HG03280 (cell line): ENCODE data around the gene PER3.
"Not testable (repeated sequence)": the region's sequence is repeated elsewhere in the genome, so short reads cannot be mapped to it uniquely, and the experiment has no call there.

Source experiments
- ATAC-seq: cut with Tn5 transposase; IDR thresholded peaks from one replicate; pipeline ENCODE4 v1.9.1; 2021; ENCODE audit warnings: mild to moderate bottlenecking, moderate library complexity; ENCODE audit not compliant: unreplicated experiment

Gene PER3

GRCh38 chr1:7778133-7778628 is 5.9 kb upstream of the PER3 start:
- no peak for ATAC-seq

GRCh38 chr1:7780976-7781375 is 3.1 kb upstream of the PER3 start:
- ATAC-seq = no peak

GRCh38 chr1:7781501-7781900 is 2.6 kb upstream of the PER3 start:
- no peak for ATAC-seq

GRCh38 chr1:7781923-7782495 is 2.1 kb upstream of the PER3 start:
- no peak for ATAC-seq

GRCh38 chr1:7783178-7783711 is 846 bp upstream of the PER3 start:
- no peak for ATAC-seq

- no peak for ATAC-seq
Observed at GRCh38 chr1:7784492-7785071, 491 bp downstream of the PER3 start.

GRCh38 chr1:7785108-7785507 is 1.0 kb downstream of the PER3 start:
- no peak for ATAC-seq

GRCh38 chr1:7786795-7787194 is 2.7 kb downstream of the PER3 start:
- no peak for ATAC-seq

GRCh38 chr1:7789828-7790227 is 5.7 kb downstream of the PER3 start:
- no peak for ATAC-seq

GRCh38 chr1:7791027-7791426 is 6.9 kb downstream of the PER3 start:
- ATAC-seq = not testable (repeated sequence)

- ATAC-seq = no peak
Observed at GRCh38 chr1:7795406-7795805, 11.3 kb downstream of the PER3 start.

GRCh38 chr1:7805460-7805859 is 21.4 kb downstream of the PER3 start:
- ATAC-seq = no peak

- no peak for ATAC-seq
Observed at GRCh38 chr1:7808253-7808844, 24.3 kb downstream of the PER3 start.

GRCh38 chr1:7809742-7810141 is 25.7 kb downstream of the PER3 start:
- ATAC-seq = no peak

GRCh38 chr1:7810395-7810794 is 26.3 kb downstream of the PER3 start:
- ATAC-seq = no peak

- ATAC-seq = no peak
Observed at GRCh38 chr1:7811476-7811875, 27.4 kb downstream of the PER3 start.

GRCh38 chr1:7813677-7814373 is 29.7 kb downstream of the PER3 start:
- no peak for ATAC-seq

GRCh38 chr1:7821282-7821681 is 37.2 kb downstream of the PER3 start:
- no peak for ATAC-seq

- ATAC-seq = no peak
Observed at GRCh38 chr1:7824701-7825100, 40.6 kb downstream of the PER3 start.

- ATAC-seq = no peak
Observed at GRCh38 chr1:7826363-7826762, 42.3 kb downstream of the PER3 start.

- ATAC-seq = no peak
Observed at GRCh38 chr1:7827126-7827955, 43.2 kb downstream of the PER3 start.
